IMR-90 (cell line): ENCODE data around the gene DHRS7.

Experiments
- BHLHE40 ChIP-seq: fragments of 150-350 bp; IDR thresholded peaks from 2 replicates; pipeline ENCODE4 v1.6.1; 2016; ENCODE audit warnings: mild to moderate bottlenecking, low read depth, low read length
- CTCF ChIP-seq: conservative IDR thresholded peaks from 2 replicates; pipeline ENCODE4 v1.5.1; 2012; ENCODE audit warnings: mild to moderate bottlenecking, low read depth, low read length, improper control_type of control experiment
- MAZ ChIP-seq: IDR thresholded peaks from 2 replicates; pipeline ENCODE4 v1.6.1; 2012; ENCODE audit warnings: low read depth, mild to moderate bottlenecking, low read length, improper control_type of control experiment, moderate library complexity, borderline replicate concordance
- POLR2A ChIP-seq: IDR thresholded peaks from 2 replicates; pipeline ENCODE4 v1.6.1; 2012; ENCODE audit warnings: mild to moderate bottlenecking, low read depth, low read length
- RAD21 ChIP-seq: IDR thresholded peaks from 2 replicates; pipeline ENCODE4 v1.6.1; 2012; ENCODE audit warnings: low read length, improper control_type of control experiment
- SMC3 ChIP-seq: fragments of 150-350 bp; IDR thresholded peaks from 2 replicates; pipeline ENCODE4 v1.6.1; 2016; ENCODE audit warnings: low read depth, mild to moderate bottlenecking, antibody characterized with exemption, low read length, moderate library complexity
- USF2 ChIP-seq: fragments of 150-350 bp; IDR thresholded peaks from 2 replicates; pipeline ENCODE4 v1.6.1; 2017; ENCODE audit warnings: mild to moderate bottlenecking, antibody characterized with exemption, low read length, low read depth

- no peak for TF ChIP-seq CTCF
- TF ChIP-seq POLR2A = no peak
- peak; percentile 28; the same call in 1 of the 2 replicates for TF ChIP-seq BHLHE40
- no peak for TF ChIP-seq MAZ
- no peak for TF ChIP-seq SMC3
- no peak for TF ChIP-seq USF2
- TF ChIP-seq RAD21 = no peak
Observed at GRCh38 chr14:60106339-60106738, 58.9 kb downstream of the DHRS7 start.
